Brain pericyte (primary cell): ENCODE results near the gene GALNT2.

Source experiments
- DNase-seq: peaks from one replicate; pipeline ENCODE4 v3.0.0-alpha.2; 2012; ENCODE audit warnings: low read depth, low spot score

GALNT2 gene

DNA sequence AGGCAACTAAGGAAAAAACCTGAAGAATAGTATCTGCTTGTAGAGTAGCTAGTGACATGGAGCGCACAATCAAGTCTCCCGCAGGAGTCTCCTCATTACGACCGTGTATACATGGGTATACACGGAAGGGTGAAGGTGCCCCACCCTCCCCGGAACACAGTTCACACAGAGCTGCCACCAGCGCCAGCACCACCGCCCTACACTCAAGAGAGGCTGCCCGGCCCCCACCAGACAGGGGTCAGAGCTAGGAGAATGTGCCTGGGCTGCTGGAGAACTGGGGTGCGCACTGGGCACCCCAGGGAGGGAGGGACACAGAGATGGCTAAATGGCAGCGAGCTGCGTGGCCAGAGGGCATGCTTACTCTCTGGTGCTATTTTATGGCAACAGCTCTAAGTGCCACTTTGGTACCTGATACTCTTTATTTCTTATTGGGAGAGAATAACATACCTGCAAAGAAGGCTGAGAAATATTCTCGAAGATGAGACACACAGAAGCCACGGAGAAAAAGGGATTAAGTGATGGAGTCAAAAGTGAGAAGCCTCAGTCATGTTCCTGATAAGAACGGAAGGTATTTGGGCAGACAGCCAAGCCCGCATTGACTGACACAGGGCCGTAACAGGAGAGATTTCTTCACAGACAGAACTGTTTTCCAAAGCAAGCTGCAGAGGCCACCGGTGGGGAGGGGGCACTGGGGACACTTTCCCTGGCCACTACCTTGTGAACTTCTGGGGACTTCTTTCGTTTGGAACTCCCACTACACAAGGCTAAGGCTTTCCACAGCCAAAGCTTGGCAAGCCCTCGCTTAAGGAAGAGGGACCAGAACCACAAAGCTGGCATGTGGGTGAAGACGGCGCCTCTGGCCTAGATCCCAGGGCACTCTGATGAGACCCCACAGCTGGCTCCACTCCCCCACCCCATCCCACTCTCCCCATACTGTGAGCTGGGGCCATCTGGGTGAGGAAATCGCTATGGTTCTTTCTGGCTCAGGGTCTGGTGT is 251.1 kb downstream of the GALNT2 start:
- no peak for DNase-seq

DNA sequence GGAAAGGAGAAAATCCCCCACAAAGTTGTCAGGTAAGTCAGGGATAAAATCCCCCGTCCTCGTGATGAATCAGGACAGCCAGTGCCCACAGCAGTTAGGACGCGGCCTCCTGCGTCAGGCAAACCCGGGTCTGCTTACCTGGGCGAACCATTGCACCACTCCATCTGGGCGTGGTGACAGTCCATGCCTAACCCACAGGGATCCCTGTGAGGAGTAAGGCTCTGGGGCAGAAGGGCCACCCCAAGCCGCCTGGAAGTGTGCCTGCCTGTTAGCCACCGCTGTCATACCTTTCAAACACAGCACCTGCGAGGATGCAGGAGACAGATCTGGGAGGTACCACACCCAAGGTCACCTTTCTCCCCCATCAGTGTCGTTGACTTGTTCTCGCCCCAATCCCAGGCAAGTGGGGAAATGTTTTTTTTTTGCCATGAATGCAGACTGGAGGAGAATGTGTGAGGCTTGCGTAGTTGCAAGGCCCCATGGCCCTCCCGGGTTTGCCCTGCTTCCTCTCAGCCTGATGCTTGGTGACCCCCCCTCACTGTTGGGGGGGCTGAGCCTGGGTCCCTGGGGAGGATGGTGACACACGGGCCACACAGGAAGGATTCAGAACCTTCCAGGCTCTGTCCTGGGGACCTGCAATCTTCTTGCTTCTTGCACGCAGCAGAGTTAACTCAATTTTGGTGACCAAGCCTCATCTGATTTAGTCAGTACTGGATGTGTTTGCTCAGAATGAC is 252.1 kb downstream of the GALNT2 start:
- DNase-seq = no peak

DNA sequence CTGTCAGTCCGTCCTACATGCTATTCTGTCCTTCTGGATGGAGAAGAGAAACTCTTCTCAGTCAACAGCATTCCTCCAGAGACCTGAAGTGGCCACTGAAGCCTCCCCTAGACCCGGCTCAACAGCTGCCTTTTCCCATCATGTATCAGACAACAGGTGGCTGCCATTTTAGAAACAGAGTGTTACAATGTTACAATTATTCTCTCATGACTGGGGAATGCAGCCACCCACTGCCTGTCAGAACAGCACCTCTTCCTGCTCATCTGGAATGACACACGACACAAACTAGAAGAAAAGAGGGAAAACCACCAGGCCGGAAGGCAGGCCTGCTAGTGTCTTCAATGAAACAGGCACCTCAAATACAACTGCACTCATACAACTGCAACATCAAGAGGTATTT is 253.8 kb downstream of the GALNT2 start:
- no peak for DNase-seq

DNA sequence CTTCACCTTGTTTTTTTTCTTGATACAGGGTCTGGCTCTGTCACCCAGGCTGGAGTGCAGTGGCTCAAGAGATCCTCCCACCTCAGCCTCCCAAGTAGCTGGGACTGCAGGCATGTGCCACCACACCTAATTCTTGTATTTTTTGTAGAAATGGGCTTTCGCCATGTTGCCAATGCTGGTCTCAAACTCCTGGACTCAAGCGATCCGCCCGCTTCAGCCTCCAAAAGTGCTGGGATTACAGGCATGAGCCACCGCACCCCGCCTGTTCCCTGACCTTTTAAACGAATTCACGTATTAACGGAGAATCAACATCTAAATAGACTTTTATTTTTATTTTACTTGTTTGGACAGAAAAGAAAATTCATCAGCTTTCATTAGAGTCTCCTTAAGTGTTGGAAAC is 254.3 kb downstream of the GALNT2 start:
- no peak for DNase-seq

DNA sequence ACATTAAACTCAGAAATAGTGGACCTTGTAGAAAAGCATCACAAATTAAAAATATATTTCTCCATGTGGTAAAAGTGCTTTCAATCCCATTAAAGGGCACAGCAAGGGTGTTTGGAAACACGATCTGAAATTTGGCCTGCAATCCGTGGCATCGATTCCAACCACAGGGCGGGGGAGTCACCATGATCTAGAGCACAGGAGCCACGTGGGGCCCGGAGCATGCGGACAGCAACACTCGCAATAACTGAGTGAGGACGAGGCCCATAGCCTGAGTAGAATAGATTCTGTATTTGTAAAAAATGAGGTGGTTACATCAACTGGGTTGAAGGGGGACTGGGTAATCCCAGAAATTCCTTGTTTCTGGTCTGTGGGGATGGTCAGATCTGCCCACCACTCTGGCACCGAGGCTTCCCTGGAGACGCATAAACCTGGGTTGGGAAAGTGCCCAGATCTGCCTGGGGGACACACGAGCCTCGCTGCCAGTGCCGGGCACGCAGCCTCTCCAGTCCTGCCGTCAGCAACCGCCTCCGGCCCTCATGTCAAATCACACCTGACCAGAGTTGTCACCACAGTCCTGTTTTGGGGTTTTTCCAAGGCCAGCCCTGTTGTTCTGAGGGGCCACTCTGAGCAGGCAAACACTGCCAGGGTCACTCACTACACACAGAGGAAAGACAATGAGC is 254.8 kb downstream of the GALNT2 start:
- DNase-seq = no peak

DNA sequence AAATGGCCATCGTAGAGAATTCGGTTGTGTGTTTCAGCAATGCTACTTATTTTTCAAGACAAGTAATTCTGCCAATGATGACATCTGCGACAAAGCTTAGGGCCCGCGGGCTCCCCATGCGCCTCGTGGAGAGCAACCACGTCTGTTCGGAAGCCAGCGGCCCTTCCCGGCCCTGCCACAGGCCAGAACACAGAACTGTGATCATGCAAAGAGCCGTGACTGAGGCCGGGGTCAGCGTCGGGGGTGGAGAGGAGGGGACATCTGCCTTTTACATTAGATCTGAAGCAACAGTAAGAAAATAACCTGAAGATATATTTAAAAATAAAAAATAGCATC is 255.4 kb downstream of the GALNT2 start:
- no peak for DNase-seq

DNA sequence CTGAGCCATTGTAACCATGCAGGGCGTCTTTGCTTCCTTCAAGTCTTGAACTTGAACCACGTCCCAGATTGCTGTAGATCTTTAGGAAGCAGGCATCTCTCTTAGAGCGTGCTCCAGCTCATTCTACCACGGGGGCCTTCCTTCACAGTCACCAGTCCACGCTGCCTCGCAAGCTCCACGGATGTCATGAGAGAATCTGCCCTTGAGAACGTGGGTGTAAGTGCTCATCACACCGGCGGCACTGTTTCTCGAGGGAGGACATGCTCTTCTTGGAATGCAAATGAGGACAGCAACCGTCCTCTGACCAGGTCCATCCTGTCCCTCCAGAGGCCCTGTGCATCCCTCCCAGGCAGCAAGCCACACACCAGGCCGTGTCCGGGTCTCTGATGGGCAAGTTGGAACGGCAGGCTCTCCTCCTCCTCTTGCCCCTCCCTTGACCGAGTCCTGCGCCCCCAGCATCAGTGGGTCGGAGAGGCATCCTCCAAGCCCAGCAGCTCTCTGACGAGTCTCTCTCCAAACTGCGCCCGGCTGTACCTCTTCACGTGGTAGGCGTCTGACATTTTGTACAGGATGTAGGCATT is 256.0 kb downstream of the GALNT2 start:
- no peak for DNase-seq

DNA sequence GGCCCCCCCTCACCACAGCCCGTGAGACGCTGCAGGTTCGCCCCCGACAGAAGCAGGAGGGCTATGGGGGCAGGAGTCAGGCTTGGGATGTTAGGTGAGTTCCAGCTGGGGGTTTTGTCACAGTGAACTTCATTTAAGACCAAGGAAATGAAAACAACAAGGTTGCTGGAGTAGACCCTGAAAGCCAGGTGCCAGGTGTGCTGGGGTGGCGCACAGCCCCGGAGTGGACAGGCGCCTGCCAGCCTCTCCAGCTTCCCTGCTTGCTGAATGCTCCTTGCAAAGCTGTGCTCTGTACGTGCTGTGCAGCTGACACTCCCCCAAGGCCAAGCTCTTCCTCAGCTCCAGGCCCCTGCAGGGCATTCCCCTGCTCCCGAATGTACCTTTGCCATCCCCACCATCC is 256.6 kb downstream of the GALNT2 start:
- DNase-seq = no peak

DNA sequence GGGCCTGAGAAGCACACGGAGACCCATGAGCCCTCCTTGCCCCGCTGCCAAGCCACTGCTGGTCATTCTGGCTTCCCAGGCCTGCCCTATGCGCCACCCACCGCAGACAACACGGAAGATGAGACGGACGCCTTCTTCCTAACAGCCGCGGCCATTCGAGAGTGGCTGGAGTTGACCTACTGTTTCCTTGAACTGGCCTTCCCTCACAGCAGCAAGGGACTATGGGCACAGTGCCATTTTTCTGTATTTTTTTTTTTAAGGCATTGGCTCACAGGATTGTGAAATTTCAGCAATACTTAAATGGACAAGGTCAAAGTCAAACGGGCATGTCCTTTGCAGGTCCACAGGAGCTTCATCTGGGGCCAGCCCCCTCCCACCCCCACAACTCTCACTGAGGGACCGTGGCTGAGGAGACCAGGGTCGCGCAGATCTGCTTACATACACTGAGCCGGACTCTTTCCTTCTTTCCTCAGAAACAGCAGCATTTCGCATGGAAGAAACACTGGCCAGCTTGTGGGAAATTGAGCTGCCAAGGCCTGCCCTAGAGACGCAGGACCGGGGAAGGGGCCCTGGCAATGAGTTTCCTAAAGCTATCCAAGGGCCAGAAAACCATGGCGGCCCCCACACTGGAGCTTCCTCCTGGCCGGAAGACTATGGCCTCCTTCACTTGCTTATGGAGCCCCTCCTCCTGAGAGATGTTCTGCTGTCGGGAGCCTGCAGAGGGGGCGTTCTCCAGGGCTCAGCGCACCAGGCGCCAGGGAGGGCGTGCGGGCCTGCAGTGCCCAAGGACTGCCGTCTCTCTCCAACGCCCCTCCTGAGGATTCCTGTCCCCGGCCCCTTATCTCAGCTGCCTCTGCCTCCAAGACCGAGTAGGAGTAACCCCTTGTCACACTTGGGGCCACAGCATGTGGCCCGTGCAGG is 260.2 kb downstream of the GALNT2 start:
- no peak for DNase-seq

DNA sequence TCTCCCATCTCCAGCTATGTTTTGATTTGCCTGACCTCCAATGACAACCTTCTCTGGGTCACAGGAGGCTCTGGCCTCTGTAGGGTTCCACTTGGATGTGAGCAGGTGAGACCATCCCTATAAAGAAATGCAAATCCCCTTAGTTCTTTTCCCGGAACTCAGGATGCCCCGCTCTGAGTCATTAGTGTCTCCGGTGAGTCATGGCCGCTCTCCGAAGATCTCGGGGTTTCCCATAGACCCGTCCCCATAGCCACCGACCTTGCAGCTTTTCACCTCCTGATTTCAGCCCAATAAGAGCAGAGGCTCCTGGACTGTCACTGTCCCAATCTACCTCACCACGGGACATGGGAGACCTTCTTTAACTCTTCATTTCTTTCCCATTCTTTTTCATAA is 260.9 kb downstream of the GALNT2 start:
- no peak for DNase-seq

DNA sequence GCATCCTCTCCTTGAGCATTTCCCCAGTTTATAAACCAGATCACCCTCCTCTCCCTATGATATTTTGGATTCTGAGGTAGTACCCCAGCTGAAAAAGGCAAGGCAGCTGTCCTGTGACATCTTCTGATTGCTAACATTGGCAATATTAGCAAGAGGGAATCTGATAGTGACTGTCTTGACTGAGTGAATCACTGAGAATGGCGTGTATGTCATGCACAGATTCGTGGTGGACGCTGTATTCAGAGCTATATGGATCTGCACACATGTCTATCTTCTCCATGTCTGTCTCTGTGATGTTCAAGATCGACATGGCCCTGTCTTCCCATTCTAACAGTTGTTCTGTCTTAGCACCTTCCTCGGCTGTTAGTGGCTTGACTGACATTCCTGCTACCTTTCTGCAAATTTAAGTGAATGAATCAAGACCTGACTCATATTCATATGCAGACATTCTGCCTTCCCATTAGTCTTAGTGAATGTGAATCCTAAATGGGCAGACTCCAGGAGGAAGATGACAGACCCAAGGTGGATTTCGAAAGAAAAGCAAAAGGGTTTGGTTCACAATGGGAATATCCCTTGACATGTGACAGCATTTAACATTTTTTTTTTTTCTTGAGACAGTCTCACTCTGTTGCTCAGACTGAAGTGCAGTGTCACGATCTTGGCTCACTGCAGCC is 261.4 kb downstream of the GALNT2 start:
- DNase-seq = no peak

DNA sequence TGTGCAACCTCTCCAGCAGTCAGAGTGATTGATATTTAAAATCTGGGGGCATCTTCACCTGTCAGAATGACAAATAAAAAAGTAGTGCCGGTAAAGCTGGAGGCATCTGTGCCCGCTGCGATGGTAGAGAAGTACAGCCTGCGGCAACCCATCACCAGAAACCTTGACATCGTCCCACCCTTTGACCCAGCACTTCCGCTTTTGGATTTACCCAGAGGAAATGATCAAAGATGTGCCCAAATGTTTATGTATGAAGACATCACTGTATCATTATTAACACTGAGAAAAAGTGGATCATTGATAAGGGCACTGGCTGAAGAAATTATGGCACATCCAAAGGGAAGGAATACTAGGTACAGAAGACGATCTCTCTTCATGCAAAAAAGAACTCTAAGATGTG is 263.1 kb downstream of the GALNT2 start:
- DNase-seq = no peak
